HepG2 (cell line): ENCODE results near the gene UVSSA. TPM values are rescaled to one million over a fixed set of nuclear protein-coding genes. Genes with fewer than 3 reads are reported as not detected.

Experiments used
- CCAR2 ChIP-seq: fragments of 200-400 bp; formaldehyde crosslinking; optimal IDR thresholded peaks from 2 replicates; pipeline ENCODE3; 2018; ENCODE audit warnings: low read depth, mild to moderate bottlenecking, low read length, moderate library complexity
- ETV5 ChIP-seq: IDR thresholded peaks from 2 replicates; pipeline ENCODE4 v1.6.1; 2018; ENCODE audit warnings: missing biosample characterization, missing genetic modification reagents, inconsistent platforms, borderline replicate concordance
- FOXM1 ChIP-seq: sonication (generic); formaldehyde crosslinking; IDR thresholded peaks from 2 replicates; pipeline ENCODE4 v1.5.0; 2020; ENCODE audit warnings: missing genetic modification reagents
- GPN1 ChIP-seq: sonication (generic); formaldehyde crosslinking; IDR thresholded peaks from 2 replicates; pipeline ENCODE4 v1.5.1; 2020; ENCODE audit warnings: missing genetic modification reagents, borderline replicate concordance
- HCFC1 ChIP-seq: fragments of 150-350 bp; IDR thresholded peaks from 2 replicates; pipeline ENCODE4 v1.6.1; 2014; ENCODE audit warnings: low read depth, low read length
- HMG20B ChIP-seq: conservative IDR thresholded peaks from 2 replicates; pipeline ENCODE4 v1.6.1; 2016; ENCODE audit warnings: missing genetic modification reagents, missing compliant biosample characterization
- HOXA3 ChIP-seq: sonication (generic); formaldehyde crosslinking; IDR thresholded peaks from 2 replicates; pipeline ENCODE4 v1.5.0; 2020; ENCODE audit warnings: missing genetic modification reagents
- IKZF1 ChIP-seq: fragments of 450-650 bp; IDR thresholded peaks from 2 replicates; pipeline ENCODE4 v1.7.1; 2016
- LBX2 ChIP-seq: sonication (generic); formaldehyde crosslinking; IDR thresholded peaks from 2 replicates; pipeline ENCODE4 v1.5.0; 2020; ENCODE audit warnings: missing genetic modification reagents, mild to moderate bottlenecking, borderline replicate concordance
- MED1 ChIP-seq: sonication (generic); formaldehyde crosslinking; IDR thresholded peaks from 2 replicates; pipeline ENCODE4 v1.4.0; 2020; ENCODE audit warnings: missing genetic modification reagents
- MEIS2 ChIP-seq: sonication (generic); formaldehyde crosslinking; IDR thresholded peaks from 2 replicates; pipeline ENCODE4 v1.9.0; 2021; ENCODE audit warnings: mild to moderate bottlenecking, missing genetic modification reagents
- POLR2A ChIP-seq, 2 experiments: IDR thresholded peaks; 2 replicates each; pipeline ENCODE4 v1.6.1; 2011; ENCODE audit warnings: low read depth in 2 of 2, low read length in 2 of 2, mild to moderate bottlenecking in 1 of 2, moderate library complexity in 1 of 2; ENCODE audit not compliant: insufficient read depth in 1 of 2
- PREB ChIP-seq: sonication (generic); formaldehyde crosslinking; IDR thresholded peaks from 2 replicates; pipeline ENCODE4 v1.4.0; 2020; ENCODE audit warnings: missing genetic modification reagents
- PRPF4 ChIP-seq: fragments of 200-400 bp; formaldehyde crosslinking; IDR thresholded peaks from 2 replicates; pipeline ENCODE4 v1.6.1; 2016; ENCODE audit warnings: low read length, low read depth; ENCODE audit not compliant: poor library complexity, severe bottlenecking
- RAD21 ChIP-seq: fragments of 450-650 bp; formaldehyde crosslinking; IDR thresholded peaks from 2 replicates; pipeline ENCODE4 v1.5.0; 2020; ENCODE audit warnings: mild to moderate bottlenecking
- SNAPC5 ChIP-seq: sonication (generic); formaldehyde crosslinking; IDR thresholded peaks from 2 replicates; pipeline ENCODE4 v1.8.1; 2023; ENCODE audit warnings: mild to moderate bottlenecking, missing genetic modification reagents, borderline replicate concordance
- THAP7 ChIP-seq: sonication (generic); formaldehyde crosslinking; IDR thresholded peaks from 2 replicates; pipeline ENCODE4 v1.8.1; 2023; ENCODE audit warnings: mild to moderate bottlenecking, missing genetic modification reagents
- TRIM22 ChIP-seq: fragments of 450-650 bp; IDR thresholded peaks from 2 replicates; pipeline ENCODE4 v1.6.1; 2017
- USF2 ChIP-seq, 2 experiments: sonication (generic) in 1 of 2; formaldehyde crosslinking in 1 of 2; IDR thresholded peaks; 2 replicates each; pipeline versions ENCODE4 v1.5.1 to v1.6.1; 2011 to 2020; ENCODE audit warnings: borderline replicate concordance in 1 of 2, low read depth in 1 of 2, low read length in 1 of 2, mild to moderate bottlenecking in 1 of 2, missing genetic modification reagents in 1 of 2, moderate library complexity in 1 of 2
- ZNF574 ChIP-seq: sonication (generic); formaldehyde crosslinking; IDR thresholded peaks from 2 replicates; pipeline ENCODE4 v1.4.0; 2020; ENCODE audit warnings: missing genetic modification reagents
- ZNF644 ChIP-seq: IDR thresholded peaks from 2 replicates; pipeline ENCODE4 v1.6.1; 2016; ENCODE audit warnings: low read depth
- polyA plus RNA-seq, 8 experiments: library from polyadenylated mRNA; depleted of rRNA in 3 of 8; stranded (reverse) in 7 of 8; unstranded in 1 of 8; fragments of >200 nt; fragmentation: Illumina TruSeq in 4 of 8; extraction: Trizol in 4 of 8; gene quantifications; 2 replicates each; pipeline versions ENCODE4 v1.2.1 to v1.2.3, GENCODE V29; 2011 to 2016; ENCODE audit warnings: low read depth in 4 of 8, missing spikeins in 1 of 8, mixed read lengths in 1 of 8; ENCODE audit not compliant: insufficient read depth in 1 of 8
- total RNA-seq, 5 experiments: library from RNA; depleted of rRNA; stranded (reverse); fragments of >200 nt; fragmentation: Illumina TruSeq; extraction: Trizol; gene quantifications; 2 replicates each; pipeline ENCODE4 v1.2.3, GENCODE V29; 2016; ENCODE audit warnings: low read depth in 1 of 5

The UVSSA gene
- total and polyA plus RNA-seq, 2 of the 13 experiments (the other 11 are each of a cell fraction or from before 2014, with no cell fraction given): 4.6 to 8.4 TPM

- TF ChIP-seq RAD21 (CRISPR knock-in tag) (peak; percentile 60), THAP7 (CRISPR knock-in tag) (peak; percentile 99), POLR2A (IDR thresholded peaks at IDR 0.05; ENCODE audit: insufficient read depth in 1 of 2, low read depth in 2 of 2, low read length in 2 of 2) (no peak), FOXM1 (CRISPR knock-in tag) (peak; percentile 99), GPN1 (CRISPR knock-in tag) (peak; percentile 100), CCAR2 (no peak), IKZF1 (no peak), MED1 (CRISPR knock-in tag) (peak; percentile 96), HMG20B (CRISPR knock-in tag) (peak; percentile 99), ETV5 (CRISPR knock-in tag) (peak; percentile 97), HOXA3 (peak; percentile 98), ZNF644 (CRISPR knock-in tag) (peak; percentile 94), USF2 (IDR thresholded peaks at IDR 0.05; ENCODE audit: low read depth, low read length) (no peak), USF2 (CRISPR knock-in tag; IDR thresholded peaks at IDR 0.05; ENCODE audit: borderline replicate concordance) (peak; percentile 68; the same call in 1 of the 2 replicates), PREB (CRISPR knock-in tag) (peak; percentile 99), TRIM22 (no peak), SNAPC5 (peak; percentile 99), HCFC1 (no peak), MEIS2 (CRISPR knock-in tag) (peak; percentile 100), ZNF574 (CRISPR knock-in tag) (peak; percentile 98), PRPF4 (no peak), LBX2 (peak; percentile 100)
Measured at GRCh38 chr4:1410491-1411325, 63.7 kb downstream of the UVSSA start (continued).
